Measurements from ENCODE around the gene MRPL1. TPM values are rescaled to one million over a fixed set of nuclear protein-coding genes. Genes with fewer than 3 reads are reported as not detected.

MRPL1 gene
- total and polyA plus RNA-seq, 4 donors, result 10.5 to 20.6 (median 16.1) TPM

- Histone ChIP-seq H3K27ac (ENCODE audit: low read depth in 1 of 2, low read length in 2 of 2) (peak overlapping the region in 1 of 2 donors; percentile 38), H3K27me3 (ENCODE audit: control insufficient read depth in 4 of 4, insufficient read depth in 4 of 4, low read length in 3 of 4) (no peaks in the 10 kb centered on the region), H3K9me3 (ENCODE audit: control insufficient read depth in 4 of 4, low read length in 3 of 4) (no peaks in the 10 kb centered on the region), H3K4me1 (ENCODE audit: control insufficient read depth in 4 of 4, insufficient read depth in 4 of 4, low read length in 3 of 4) (peaks cover 0 to 21% (median 15%) of the 10 kb centered on the region in 4 donors), H3K4me3 (ENCODE audit: low read depth in 1 of 3, low read length in 3 of 3) (no peak overlapping the region), H3K9ac (ENCODE audit: low read depth in 1 of 2, low read length in 2 of 2) (peak overlapping the region in 1 of 2 donors; percentile 26), H3K36me3 (ENCODE audit: control insufficient read depth in 4 of 4, insufficient read depth in 3 of 4, low read depth in 1 of 4, low read length in 3 of 4) (no peaks in the 10 kb centered on the region)
- DNase-seq (ENCODE audit: low spot score), result no peak
- 71% methylated on average over 1 of the region's 1 CpG for WGBS
- no peak for TF ChIP-seq NR2F2 (IDR thresholded peaks at IDR 0.05)
Observed at GRCh38 chr4:77821775-77822174, 40.9 kb upstream of the MRPL1 start.

- Histone ChIP-seq H3K27ac (ENCODE audit: low read depth in 1 of 2, low read length in 2 of 2) (no peak overlapping the region), H3K4me1 (ENCODE audit: control insufficient read depth in 4 of 4, insufficient read depth in 4 of 4, low read length in 3 of 4) (peaks cover 0 to 2% (median under 1%) of the 10 kb centered on the region in 4 donors), H3K9me3 (ENCODE audit: control insufficient read depth in 4 of 4, low read length in 3 of 4) (no peaks in the 10 kb centered on the region), H3K9ac (ENCODE audit: low read depth in 1 of 2, low read length in 2 of 2) (no peak overlapping the region), H3K36me3 (ENCODE audit: control insufficient read depth in 4 of 4, insufficient read depth in 3 of 4, low read depth in 1 of 4, low read length in 3 of 4) (no peaks in the 10 kb centered on the region), H3K27me3 (ENCODE audit: control insufficient read depth in 4 of 4, insufficient read depth in 4 of 4, low read length in 3 of 4) (no peaks in the 10 kb centered on the region), H3K4me3 (ENCODE audit: low read depth in 1 of 3, low read length in 3 of 3) (no peak overlapping the region)
- TF ChIP-seq EGR1 (IDR thresholded peaks at IDR 0.05; ENCODE audit: low read depth in 2 of 2) (no peak), RXRA (IDR thresholded peaks at IDR 0.05) (no peak), TAF1 (conservative IDR thresholded peaks at IDR 0.05) (no peak), FOXA1 (IDR thresholded peaks at IDR 0.05) (no peak), GABPA (IDR thresholded peaks at IDR 0.05 in 1 of 2, conservative IDR thresholded peaks at IDR 0.05 in 1 of 2) (no peak), HNF4G (IDR thresholded peaks at IDR 0.05) (no peak)
- TF ChIP-seq, protein P1, sequence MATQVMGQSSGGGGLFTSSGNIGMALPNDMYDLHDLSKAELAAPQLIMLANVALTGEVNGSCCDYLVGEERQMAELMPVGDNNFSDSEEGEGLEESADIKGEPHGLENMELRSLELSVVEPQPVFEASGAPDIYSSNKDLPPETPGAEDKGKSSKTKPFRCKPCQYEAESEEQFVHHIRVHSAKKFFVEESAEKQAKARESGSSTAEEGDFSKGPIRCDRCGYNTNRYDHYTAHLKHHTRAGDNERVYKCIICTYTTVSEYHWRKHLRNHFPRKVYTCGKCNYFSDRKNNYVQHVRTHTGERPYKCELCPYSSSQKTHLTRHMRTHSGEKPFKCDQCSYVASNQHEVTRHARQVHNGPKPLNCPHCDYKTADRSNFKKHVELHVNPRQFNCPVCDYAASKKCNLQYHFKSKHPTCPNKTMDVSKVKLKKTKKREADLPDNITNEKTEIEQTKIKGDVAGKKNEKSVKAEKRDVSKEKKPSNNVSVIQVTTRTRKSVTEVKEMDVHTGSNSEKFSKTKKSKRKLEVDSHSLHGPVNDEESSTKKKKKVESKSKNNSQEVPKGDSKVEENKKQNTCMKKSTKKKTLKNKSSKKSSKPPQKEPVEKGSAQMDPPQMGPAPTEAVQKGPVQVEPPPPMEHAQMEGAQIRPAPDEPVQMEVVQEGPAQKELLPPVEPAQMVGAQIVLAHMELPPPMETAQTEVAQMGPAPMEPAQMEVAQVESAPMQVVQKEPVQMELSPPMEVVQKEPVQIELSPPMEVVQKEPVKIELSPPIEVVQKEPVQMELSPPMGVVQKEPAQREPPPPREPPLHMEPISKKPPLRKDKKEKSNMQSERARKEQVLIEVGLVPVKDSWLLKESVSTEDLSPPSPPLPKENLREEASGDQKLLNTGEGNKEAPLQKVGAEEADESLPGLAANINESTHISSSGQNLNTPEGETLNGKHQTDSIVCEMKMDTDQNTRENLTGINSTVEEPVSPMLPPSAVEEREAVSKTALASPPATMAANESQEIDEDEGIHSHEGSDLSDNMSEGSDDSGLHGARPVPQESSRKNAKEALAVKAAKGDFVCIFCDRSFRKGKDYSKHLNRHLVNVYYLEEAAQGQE (IDR thresholded peaks at IDR 0.05), result no peak
- no peak for DNase-seq (ENCODE audit: low spot score)
- WGBS, result 81% methylated on average over 6 of the region's 6 CpGs
Observed at GRCh38 chr4:77826275-77826674, 36.4 kb upstream of the MRPL1 start.

GRCh38 chr4:77827343-77827742, 35.3 kb upstream of the MRPL1 start:
- no peaks in the 10 kb centered on the region for H3K4me1 ChIP-seq (ENCODE audit: control insufficient read depth in 4 of 4, insufficient read depth in 4 of 4, low read length in 3 of 4)
- H3K36me3 ChIP-seq (ENCODE audit: control insufficient read depth in 4 of 4, insufficient read depth in 3 of 4, low read depth in 1 of 4, low read length in 3 of 4), result no peaks in the 10 kb centered on the region
- no peaks in the 10 kb centered on the region for H3K27me3 ChIP-seq (ENCODE audit: control insufficient read depth in 4 of 4, insufficient read depth in 4 of 4, low read length in 3 of 4)
- H3K9ac ChIP-seq (ENCODE audit: low read depth in 1 of 2, low read length in 2 of 2), result no peak overlapping the region
- H3K4me3 ChIP-seq (ENCODE audit: low read depth in 1 of 3, low read length in 3 of 3), result no peak overlapping the region
- no peak for DNase-seq (ENCODE audit: low spot score)
- no peaks in the 10 kb centered on the region for H3K9me3 ChIP-seq (ENCODE audit: control insufficient read depth in 4 of 4, low read length in 3 of 4)
- TF ChIP-seq HNF4G (IDR thresholded peaks at IDR 0.05) (no peak), RXRA (IDR thresholded peaks at IDR 0.05) (no peak), ZBTB33 (IDR thresholded peaks at IDR 0.05) (no peak), JUND (IDR thresholded peaks at IDR 0.05) (no peak)
- TF ChIP-seq, protein P2, sequence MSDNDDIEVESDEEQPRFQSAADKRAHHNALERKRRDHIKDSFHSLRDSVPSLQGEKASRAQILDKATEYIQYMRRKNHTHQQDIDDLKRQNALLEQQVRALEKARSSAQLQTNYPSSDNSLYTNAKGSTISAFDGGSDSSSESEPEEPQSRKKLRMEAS (IDR thresholded peaks at IDR 0.05), result no peak
- H3K27ac ChIP-seq (ENCODE audit: low read depth in 1 of 2, low read length in 2 of 2), result no peak overlapping the region
